NOMO-1 treated with DMSO at 0.1 percent for 48 hours (cell line): Measurements from ENCODE around the gene CBARP.

Experiments
- DNase-seq: peaks from one replicate; lab custom pipeline; 2025; ENCODE audit not compliant: unreplicated experiment; lab: John Stamatoyannopoulos, UW

Gene CBARP

GRCh38 chr19:1228161-1228957 is 9.4 kb downstream of the CBARP start:
- no peak for DNase-seq

GRCh38 chr19:1227304-1228054 is 10.3 kb downstream of the CBARP start:
- DNase-seq, result no peak

GRCh38 chr19:1226522-1227303 is 11.1 kb downstream of the CBARP start:
- no peak for DNase-seq

- DNase-seq, result no peak
Measured at GRCh38 chr19:1226227-1226518, 11.6 kb downstream of the CBARP start.

- no peak for DNase-seq
Measured at GRCh38 chr19:1225440-1226226, 12.2 kb downstream of the CBARP start.

GRCh38 chr19:1224847-1225246 is 13.0 kb downstream of the CBARP start:
- no peak for DNase-seq

GRCh38 chr19:1224047-1224825 is 13.6 kb downstream of the CBARP start:
- DNase-seq, result no peak

- DNase-seq, result no peak
Measured at GRCh38 chr19:1223018-1223855, 14.6 kb downstream of the CBARP start.

GRCh38 chr19:1222394-1222793 is 15.4 kb downstream of the CBARP start:
- no peak for DNase-seq

- no peak for DNase-seq
Measured at GRCh38 chr19:1221904-1222255, 15.9 kb downstream of the CBARP start.

- no peak for DNase-seq
Measured at GRCh38 chr19:1220976-1221903, 16.6 kb downstream of the CBARP start.

GRCh38 chr19:1220477-1220930 is 17.3 kb downstream of the CBARP start:
- no peak for DNase-seq

GRCh38 chr19:1219786-1220476 is 17.9 kb downstream of the CBARP start:
- DNase-seq, result no peak

GRCh38 chr19:1218751-1219567 is 18.8 kb downstream of the CBARP start:
- no peak for DNase-seq

- no peak for DNase-seq
Measured at GRCh38 chr19:1217366-1217765, 20.4 kb downstream of the CBARP start.

GRCh38 chr19:1216756-1217155 is 21.0 kb downstream of the CBARP start:
- DNase-seq, result no peak
